OCI-LY7 (cell line): ENCODE results near the gene MAP7D3. TPM values are rescaled to one million over a fixed set of nuclear protein-coding genes. Genes with fewer than 3 reads are reported as not detected.

Experiments used
- BruUV-seq: library from RNA; stranded (reverse); fragments of 400-500 nt; replicated peaks from 2 replicates; lab custom pipeline; 2021; lab: Mats Ljungman, UMichigan
- CTCF ChIA-PET: fragments of 300-600 bp; sonication (Branson Sonifier 250); formaldehyde crosslinking; loops from one replicate; lab custom pipeline; 2022; ENCODE audit warnings: antibody characterized with exemption; ENCODE audit not compliant: unreplicated experiment; lab: Charles Lee
- POLR2A ChIA-PET: fragments of 300-600 bp; sonication (Branson Sonifier 250); formaldehyde crosslinking; loops from one replicate; lab custom pipeline; 2022; ENCODE audit warnings: antibody characterized with exemption; lab: Charles Lee
- DNase-seq: peaks from one replicate; pipeline ENCODE4 v3.0.0-alpha.2; 2015; ENCODE audit warnings: low spot score
- H2AFZ ChIP-seq: fragments of 200-600 bp; sonication (generic), shearing (Covaris generic); 2 replicates; pipeline ENCODE4 v1.6.1; 2014; ENCODE audit warnings: mild to moderate bottlenecking, antibody characterized with exemption, low read length, moderate library complexity
- H3K27ac ChIP-seq: fragments of 200-600 bp; sonication (generic); 2 replicates; pipeline ENCODE4 v1.5.1; 2014; ENCODE audit warnings: mixed run types, low read depth, mild to moderate bottlenecking, moderate library complexity, low read length, inconsistent platforms; ENCODE audit not compliant: poor library complexity, severe bottlenecking
- H3K36me3 ChIP-seq: fragments of 200-600 bp; sonication (generic); 2 replicates; pipeline ENCODE4 v1.6.1; 2014; ENCODE audit warnings: mild to moderate bottlenecking, antibody characterized with exemption, low read length, moderate library complexity, mixed read lengths; ENCODE audit not compliant: insufficient read depth
- H3K4me1 ChIP-seq: fragments of 200-600 bp; sonication (generic); 2 replicates; pipeline ENCODE4 v1.5.1; 2014; ENCODE audit warnings: mild to moderate bottlenecking, low read length; ENCODE audit not compliant: insufficient read depth, poor library complexity, severe bottlenecking
- H3K4me2 ChIP-seq: fragments of 200-600 bp; sonication (generic); 2 replicates; pipeline ENCODE4 v1.6.1; 2014; ENCODE audit warnings: mild to moderate bottlenecking, low read length
- H3K4me3 ChIP-seq: fragments of 200-600 bp; sonication (generic); 2 replicates; pipeline ENCODE4 v1.5.1; 2014; ENCODE audit warnings: mild to moderate bottlenecking, low read depth, low read length; ENCODE audit not compliant: poor library complexity, severe bottlenecking
- H3K79me2 ChIP-seq: fragments of 200-600 bp; sonication (generic); 2 replicates; pipeline ENCODE4 v1.6.1; 2016; ENCODE audit warnings: low read depth, mild to moderate bottlenecking, low read length, moderate library complexity, mixed read lengths; ENCODE audit not compliant: insufficient read depth
- H3K9me2 ChIP-seq: fragments of 200-600 bp; sonication (generic); 2 replicates; pipeline ENCODE4 v1.6.1; 2016; ENCODE audit warnings: mild to moderate bottlenecking, low read length, mixed read lengths; ENCODE audit not compliant: insufficient read depth
- H3K9me3 ChIP-seq: fragments of 200-600 bp; sonication (generic); 2 replicates; pipeline ENCODE4 v1.6.1; 2014; ENCODE audit warnings: mild to moderate bottlenecking, mixed run types, low read length, mixed read lengths
- H4K20me1 ChIP-seq: fragments of 200-600 bp; sonication (generic); 2 replicates; pipeline ENCODE4 v1.6.1; 2014; ENCODE audit warnings: mild to moderate bottlenecking, antibody characterized with exemption, low read length, moderate library complexity, mixed read lengths; ENCODE audit not compliant: insufficient read depth
- EZH2phosphoT487 ChIP-seq: fragments of 200-600 bp; sonication (generic); IDR thresholded peaks from 2 replicates; pipeline ENCODE4 v1.6.1; 2018; ENCODE audit warnings: low read depth, borderline replicate concordance, mild to moderate bottlenecking, mixed run types, antibody characterized with exemption, low read length, moderate library complexity, mixed read lengths
- intact Hi-C: fragments of 100-400 bp; cut with micrococcal nuclease; formaldehyde crosslinking; loops from one replicate; pipeline ENCODE4 v1.10.0; 2022; ENCODE audit not compliant: unreplicated experiment
- total RNA-seq, 2 experiments: library from RNA; depleted of rRNA in 1 of 2; stranded (reverse); fragments of >200 nt in 1 of 2; shearing (Covaris generic) in 1 of 2; gene quantifications; 2 replicates each; pipeline ENCODE4 v1.2.3, GENCODE V29; 2014 to 2022
- TF ChIP-seq, protein P1 (sequence below): fragments of 200-600 bp; sonication (generic); conservative IDR thresholded peaks from 2 replicates; pipeline ENCODE4 v1.5.1; 2014; ENCODE audit warnings: mild to moderate bottlenecking, antibody characterized with exemption, low read length, moderate library complexity, mixed read lengths

Gene MAP7D3
- total RNA-seq, 2 experiments from 2014 or later: 7.7 to 15.6 TPM

- H3K4me3 ChIP-seq: no peak overlapping the region
- no peak for DNase-seq
- no peaks in the 10 kb centered on the region for H4K20me1 ChIP-seq
- TF ChIP-seq, protein P1, sequence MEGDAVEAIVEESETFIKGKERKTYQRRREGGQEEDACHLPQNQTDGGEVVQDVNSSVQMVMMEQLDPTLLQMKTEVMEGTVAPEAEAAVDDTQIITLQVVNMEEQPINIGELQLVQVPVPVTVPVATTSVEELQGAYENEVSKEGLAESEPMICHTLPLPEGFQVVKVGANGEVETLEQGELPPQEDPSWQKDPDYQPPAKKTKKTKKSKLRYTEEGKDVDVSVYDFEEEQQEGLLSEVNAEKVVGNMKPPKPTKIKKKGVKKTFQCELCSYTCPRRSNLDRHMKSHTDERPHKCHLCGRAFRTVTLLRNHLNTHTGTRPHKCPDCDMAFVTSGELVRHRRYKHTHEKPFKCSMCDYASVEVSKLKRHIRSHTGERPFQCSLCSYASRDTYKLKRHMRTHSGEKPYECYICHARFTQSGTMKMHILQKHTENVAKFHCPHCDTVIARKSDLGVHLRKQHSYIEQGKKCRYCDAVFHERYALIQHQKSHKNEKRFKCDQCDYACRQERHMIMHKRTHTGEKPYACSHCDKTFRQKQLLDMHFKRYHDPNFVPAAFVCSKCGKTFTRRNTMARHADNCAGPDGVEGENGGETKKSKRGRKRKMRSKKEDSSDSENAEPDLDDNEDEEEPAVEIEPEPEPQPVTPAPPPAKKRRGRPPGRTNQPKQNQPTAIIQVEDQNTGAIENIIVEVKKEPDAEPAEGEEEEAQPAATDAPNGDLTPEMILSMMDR: no peak
- no peak for TF ChIP-seq EZH2phosphoT487
- ChIA-PET CTCF (no interaction called here), POLR2A (interaction anchor here (0.7 kb wide), 1 partner anchor 1340 kb away, joined by 3 read pairs; no protein-coding TSS in a partner anchor)
- no peak overlapping the region for H2AFZ ChIP-seq
- no peaks in the 10 kb centered on the region for H3K36me3 ChIP-seq
- H3K9me3 ChIP-seq: no peaks in the 10 kb centered on the region
- H3K9me2 ChIP-seq: no peaks in the 10 kb centered on the region
- BruUV-seq: no TSS peak
- H3K79me2 ChIP-seq: no peaks in the 10 kb centered on the region
- no peak overlapping the region for H3K4me2 ChIP-seq
- intact Hi-C loops: no loop called here
- H3K27ac ChIP-seq: no peak overlapping the region
- no peaks in the 10 kb centered on the region for H3K4me1 ChIP-seq
Measured at GRCh38 chrX:136194536-136194935, 56.7 kb downstream of the MAP7D3 start.

DNA sequence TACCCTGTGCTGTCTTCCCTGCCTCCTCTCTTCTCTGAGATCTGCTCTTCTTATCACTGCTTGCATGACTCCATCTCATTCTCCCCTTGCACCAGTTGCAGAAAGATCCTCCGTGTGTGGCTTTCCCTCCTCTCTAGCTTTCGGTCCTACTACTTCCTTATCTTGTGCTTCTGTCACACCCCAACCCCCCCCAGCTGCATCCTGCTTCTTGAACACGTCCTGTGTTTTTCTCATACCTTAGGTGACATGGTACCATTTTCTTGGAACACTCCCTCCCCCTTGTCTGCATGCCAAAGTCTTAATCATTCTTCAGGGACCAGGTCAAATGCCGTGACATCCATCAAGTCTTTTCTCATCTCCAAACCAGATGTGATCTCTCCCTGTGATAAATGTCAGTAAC lies 57.4 kb downstream of the MAP7D3 start:
- Histone ChIP-seq H3K4me2 (no peak overlapping the region; the same call in 1 of the 2 replicates), H3K79me2 (no peaks in the 10 kb centered on the region), H2AFZ (no peak overlapping the region), H3K4me3 (no peak overlapping the region), H4K20me1 (no peaks in the 10 kb centered on the region), H3K9me3 (no peaks in the 10 kb centered on the region), H3K4me1 (no peaks in the 10 kb centered on the region), H3K36me3 (no peaks in the 10 kb centered on the region), H3K9me2 (no peaks in the 10 kb centered on the region), H3K27ac (no peak overlapping the region)
- ChIA-PET POLR2A (interaction anchor here (0.6 kb wide), 1 partner anchor 255 kb away, joined by 4 read pairs; no protein-coding TSS in a partner anchor), CTCF (no interaction called here)
- no peak for DNase-seq
- no TSS peak for BruUV-seq
- intact Hi-C loops: no loop called here
- TF ChIP-seq EZH2phosphoT487: no peak

DNA sequence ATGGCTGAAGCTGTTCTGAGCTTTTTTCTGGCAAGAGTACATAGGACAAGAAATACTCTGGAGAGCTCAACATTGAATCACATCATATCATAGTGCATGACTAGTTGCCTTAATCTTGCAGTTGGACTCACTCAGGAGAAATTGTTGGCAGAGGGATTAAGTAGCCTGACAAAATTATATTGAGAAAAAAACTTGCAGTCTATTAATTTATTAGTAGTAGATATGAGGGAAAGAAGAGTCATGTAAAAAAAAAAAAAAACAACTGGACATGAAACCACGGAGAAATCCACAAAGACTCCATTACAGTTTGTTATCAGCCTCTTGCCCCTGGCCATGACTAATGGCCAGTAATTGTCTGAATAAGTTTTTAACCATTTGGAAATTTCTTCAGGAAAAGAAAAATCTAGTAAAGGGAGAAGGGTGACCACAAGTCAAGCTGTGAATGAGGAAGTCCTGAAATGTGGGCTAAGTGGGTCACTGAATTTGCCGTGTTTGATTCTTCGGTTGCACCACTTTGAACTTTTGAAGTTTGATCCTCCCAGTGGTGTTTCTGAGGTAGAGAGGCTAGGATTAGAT lies 58.3 kb downstream of the MAP7D3 start:
- Histone ChIP-seq H3K36me3 (no peaks in the 10 kb centered on the region), H3K27ac (no peak overlapping the region), H3K4me1 (no peaks in the 10 kb centered on the region), H3K4me2 (no peak overlapping the region), H3K79me2 (no peaks in the 10 kb centered on the region), H3K9me2 (no peaks in the 10 kb centered on the region), H2AFZ (no peak overlapping the region), H4K20me1 (no peaks in the 10 kb centered on the region), H3K9me3 (no peaks in the 10 kb centered on the region), H3K4me3 (no peak overlapping the region)
- DNase-seq: no peak
- POLR2A ChIA-PET: interaction anchor here (0.7 kb wide), 1 partner anchor 55 kb away, joined by 3 read pairs; no protein-coding TSS in a partner anchor
- BruUV-seq: no TSS peak
- intact Hi-C loops: no loop called here
- CTCF ChIA-PET: no interaction called here
- no peak for TF ChIP-seq EZH2phosphoT487
- TF ChIP-seq, protein P1: no peak
